PC-3 (cell line): ENCODE measurements around the gene THSD7A.

Experiments
- EZH2 ChIP-seq: fragments of 300-600 bp; sonication (generic); IDR thresholded peaks from one replicate; pipeline ENCODE4 v1.6.1; 2017; ENCODE audit warnings: antibody characterized with exemption, mild to moderate bottlenecking, low read length; ENCODE audit not compliant: unreplicated experiment
- TF ChIP-seq, protein P1 (sequence below): fragments of 300-600 bp; sonication (generic); conservative IDR thresholded peaks from 2 replicates; pipeline ENCODE4 v1.5.1; 2017; ENCODE audit warnings: antibody characterized with exemption, low read depth, mild to moderate bottlenecking, low read length

DNA sequence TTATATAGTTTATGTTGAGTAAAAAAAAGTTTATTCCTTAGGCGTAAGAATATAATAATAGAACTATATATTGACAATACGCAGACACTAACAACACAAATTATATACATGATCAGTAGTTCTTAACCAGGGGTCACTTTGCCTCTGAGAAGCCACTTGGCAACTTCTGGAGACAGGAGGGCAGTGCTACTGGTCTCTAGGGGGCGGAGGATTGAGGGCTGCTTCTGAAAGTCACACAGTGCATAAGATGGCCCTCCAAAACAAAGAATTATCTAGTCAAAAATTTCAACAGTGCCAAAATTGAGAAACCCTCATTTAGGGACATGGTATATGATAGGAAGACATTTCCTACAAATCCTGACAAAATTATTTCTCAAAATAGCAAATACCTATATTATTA, 77.1 kb downstream of the THSD7A start:
- TF ChIP-seq, protein P1, sequence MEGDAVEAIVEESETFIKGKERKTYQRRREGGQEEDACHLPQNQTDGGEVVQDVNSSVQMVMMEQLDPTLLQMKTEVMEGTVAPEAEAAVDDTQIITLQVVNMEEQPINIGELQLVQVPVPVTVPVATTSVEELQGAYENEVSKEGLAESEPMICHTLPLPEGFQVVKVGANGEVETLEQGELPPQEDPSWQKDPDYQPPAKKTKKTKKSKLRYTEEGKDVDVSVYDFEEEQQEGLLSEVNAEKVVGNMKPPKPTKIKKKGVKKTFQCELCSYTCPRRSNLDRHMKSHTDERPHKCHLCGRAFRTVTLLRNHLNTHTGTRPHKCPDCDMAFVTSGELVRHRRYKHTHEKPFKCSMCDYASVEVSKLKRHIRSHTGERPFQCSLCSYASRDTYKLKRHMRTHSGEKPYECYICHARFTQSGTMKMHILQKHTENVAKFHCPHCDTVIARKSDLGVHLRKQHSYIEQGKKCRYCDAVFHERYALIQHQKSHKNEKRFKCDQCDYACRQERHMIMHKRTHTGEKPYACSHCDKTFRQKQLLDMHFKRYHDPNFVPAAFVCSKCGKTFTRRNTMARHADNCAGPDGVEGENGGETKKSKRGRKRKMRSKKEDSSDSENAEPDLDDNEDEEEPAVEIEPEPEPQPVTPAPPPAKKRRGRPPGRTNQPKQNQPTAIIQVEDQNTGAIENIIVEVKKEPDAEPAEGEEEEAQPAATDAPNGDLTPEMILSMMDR, result no peak
- no peak for TF ChIP-seq EZH2
